ENCODE data around the gene PPA1. TPM values are rescaled to one million over a fixed set of nuclear protein-coding genes. Genes with fewer than 3 reads are reported as not detected.

Gene PPA1
- polyA plus RNA-seq, 1 donor (not counting 4 experiments of a cell fraction or from before 2014, with no cell fraction given) = 324 TPM

DNA sequence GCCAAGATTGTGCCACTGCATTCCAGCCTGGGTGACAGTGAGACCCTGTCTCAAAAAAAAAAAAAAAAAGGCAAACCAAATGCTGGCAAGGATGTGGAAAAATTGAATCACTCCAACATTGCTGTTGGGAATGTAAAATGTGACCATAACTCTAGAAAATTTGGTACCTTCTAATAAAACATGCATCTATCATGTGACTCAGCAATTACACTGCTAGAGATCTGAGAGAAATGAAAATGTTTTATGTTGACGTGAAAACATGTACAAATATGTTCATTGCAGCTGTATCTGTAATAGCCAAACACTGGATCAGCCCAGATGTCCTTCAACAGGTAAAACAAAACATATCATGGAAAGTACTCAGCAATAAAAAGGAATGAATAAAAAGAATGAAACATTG, 32.1 kb downstream of the PPA1 start:
- Histone ChIP-seq H3K4me2 (ENCODE audit: control insufficient read depth, extremely low read depth, insufficient read depth, low read depth, low read length) (no peak overlapping the region), H3K27me3 (ENCODE audit: control insufficient read depth, extremely low read depth, insufficient read depth, low read length) (no peaks in the 10 kb centered on the region), H3K27ac (ENCODE audit: control insufficient read depth, insufficient read depth, low read length) (no peak overlapping the region), H3K79me2 (ENCODE audit: control insufficient read depth, insufficient read depth, low read length) (no peaks in the 10 kb centered on the region), H3K4me3 (ENCODE audit: control insufficient read depth in 2 of 3, extremely low read depth in 1 of 3, insufficient read depth in 2 of 3, low read depth in 1 of 3, low read length in 3 of 3) (no peak overlapping the region), H3K4me1 (ENCODE audit: control insufficient read depth, extremely low read depth, insufficient read depth, low read length) (no peaks in the 10 kb centered on the region), H2AFZ (ENCODE audit: control insufficient read depth, low read length) (no peak overlapping the region), H3K9ac (ENCODE audit: control insufficient read depth, extremely low read depth, insufficient read depth, low read length) (no peak overlapping the region), H3K9me3 (ENCODE audit: control insufficient read depth, low read depth, low read length) (no peaks in the 10 kb centered on the region), H3K36me3 (ENCODE audit: control insufficient read depth in 2 of 2, extremely low read depth in 1 of 2, insufficient read depth in 2 of 2, low read length in 2 of 2) (peaks cover 20 to 30% of the 10 kb centered on the region in 2 experiments), H4K20me1 (ENCODE audit: control insufficient read depth, extremely low read depth, insufficient read depth, low read length) (no peaks in the 10 kb centered on the region), H3K9me1 (ENCODE audit: control insufficient read depth, extremely low read depth, insufficient read depth, low read length) (no peaks in the 10 kb centered on the region)
- FAIRE-seq = no peak
- DNase-seq (ENCODE audit: low read depth, low spot score) = no peak
- TF ChIP-seq, protein P1, sequence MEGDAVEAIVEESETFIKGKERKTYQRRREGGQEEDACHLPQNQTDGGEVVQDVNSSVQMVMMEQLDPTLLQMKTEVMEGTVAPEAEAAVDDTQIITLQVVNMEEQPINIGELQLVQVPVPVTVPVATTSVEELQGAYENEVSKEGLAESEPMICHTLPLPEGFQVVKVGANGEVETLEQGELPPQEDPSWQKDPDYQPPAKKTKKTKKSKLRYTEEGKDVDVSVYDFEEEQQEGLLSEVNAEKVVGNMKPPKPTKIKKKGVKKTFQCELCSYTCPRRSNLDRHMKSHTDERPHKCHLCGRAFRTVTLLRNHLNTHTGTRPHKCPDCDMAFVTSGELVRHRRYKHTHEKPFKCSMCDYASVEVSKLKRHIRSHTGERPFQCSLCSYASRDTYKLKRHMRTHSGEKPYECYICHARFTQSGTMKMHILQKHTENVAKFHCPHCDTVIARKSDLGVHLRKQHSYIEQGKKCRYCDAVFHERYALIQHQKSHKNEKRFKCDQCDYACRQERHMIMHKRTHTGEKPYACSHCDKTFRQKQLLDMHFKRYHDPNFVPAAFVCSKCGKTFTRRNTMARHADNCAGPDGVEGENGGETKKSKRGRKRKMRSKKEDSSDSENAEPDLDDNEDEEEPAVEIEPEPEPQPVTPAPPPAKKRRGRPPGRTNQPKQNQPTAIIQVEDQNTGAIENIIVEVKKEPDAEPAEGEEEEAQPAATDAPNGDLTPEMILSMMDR (optimal IDR thresholded peaks at IDR 0.05 in 1 of 3, IDR thresholded peaks at IDR 0.05 in 1 of 3, conservative IDR thresholded peaks at IDR 0.05 in 1 of 3; ENCODE audit: extremely low read depth in 1 of 3, insufficient read depth in 2 of 3, low read length in 3 of 3) = no peak
- TF ChIP-seq EZH2 (IDR thresholded peaks at IDR 0.05; ENCODE audit: low read length) = no peak
- dilution Hi-C loops (cut with MboI; ENCODE audit: extremely low pct_ligation_motif_present, low sequenced_read_pairs) = no loop called here

DNA sequence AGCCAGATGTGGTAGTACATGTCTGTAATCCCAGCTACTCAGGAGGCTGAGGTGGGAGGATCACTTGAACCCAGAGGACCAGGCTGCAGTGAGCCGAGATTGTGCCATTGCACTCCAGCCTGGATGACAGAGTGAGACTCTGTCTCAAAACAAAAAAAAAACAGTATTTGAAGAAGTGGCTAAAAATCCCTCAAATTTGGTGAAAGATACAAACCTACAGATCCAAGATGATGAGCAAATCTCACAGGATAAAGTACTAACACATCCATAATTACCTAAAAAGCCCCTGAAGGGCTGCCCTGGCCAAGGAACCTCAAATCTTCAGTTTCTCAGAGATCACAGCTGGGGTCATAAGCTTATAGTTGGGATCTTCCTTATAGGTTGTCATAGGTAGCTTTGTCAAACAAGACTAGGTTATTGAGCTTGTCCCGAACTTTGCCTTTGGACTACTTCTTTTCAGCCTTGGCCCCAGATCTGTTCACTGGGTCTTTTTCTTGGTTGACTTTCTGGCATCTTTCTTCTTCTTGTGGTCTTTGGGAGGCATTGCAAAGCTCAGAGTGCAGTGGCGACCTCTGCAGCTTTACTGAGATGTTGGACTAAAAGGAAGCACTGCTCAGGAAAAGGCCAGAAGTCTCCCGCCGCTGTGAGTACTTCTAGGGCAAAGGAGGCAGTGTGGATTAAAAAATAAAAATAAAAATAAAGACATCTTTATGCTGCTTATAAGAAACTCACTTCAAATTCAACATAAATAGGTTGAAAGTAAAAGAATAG, 34.3 kb downstream of the PPA1 start:
- peaks cover 5% of the 10 kb centered on the region for H3K4me1 ChIP-seq (ENCODE audit: control insufficient read depth, extremely low read depth, insufficient read depth, low read length)
- H3K9ac ChIP-seq (ENCODE audit: control insufficient read depth, extremely low read depth, insufficient read depth, low read length) = no peak overlapping the region
- dilution Hi-C loops (cut with MboI; ENCODE audit: extremely low pct_ligation_motif_present, low sequenced_read_pairs) = no loop called here
- no peak for FAIRE-seq
- H3K4me2 ChIP-seq (ENCODE audit: control insufficient read depth, extremely low read depth, insufficient read depth, low read depth, low read length) = no peak overlapping the region
- no peak overlapping the region for H3K27ac ChIP-seq (ENCODE audit: control insufficient read depth, insufficient read depth, low read length)
- no peaks in the 10 kb centered on the region for H3K79me2 ChIP-seq (ENCODE audit: control insufficient read depth, insufficient read depth, low read length)
- no peak overlapping the region for H3K4me3 ChIP-seq (ENCODE audit: control insufficient read depth in 2 of 3, extremely low read depth in 1 of 3, insufficient read depth in 2 of 3, low read depth in 1 of 3, low read length in 3 of 3)
- H3K9me3 ChIP-seq (ENCODE audit: control insufficient read depth, low read depth, low read length) = no peaks in the 10 kb centered on the region
- no peaks in the 10 kb centered on the region for H4K20me1 ChIP-seq (ENCODE audit: control insufficient read depth, extremely low read depth, insufficient read depth, low read length)
- H3K36me3 ChIP-seq (ENCODE audit: control insufficient read depth in 2 of 2, extremely low read depth in 1 of 2, insufficient read depth in 2 of 2, low read length in 2 of 2) = peaks cover 16 to 25% of the 10 kb centered on the region in 2 experiments
- no peak overlapping the region for H2AFZ ChIP-seq (ENCODE audit: control insufficient read depth, low read length)
- H3K27me3 ChIP-seq (ENCODE audit: control insufficient read depth, extremely low read depth, insufficient read depth, low read length) = no peaks in the 10 kb centered on the region
- TF ChIP-seq EZH2 (IDR thresholded peaks at IDR 0.05; ENCODE audit: low read length) = no peak
- TF ChIP-seq, protein P1 (optimal IDR thresholded peaks at IDR 0.05 in 1 of 3, IDR thresholded peaks at IDR 0.05 in 1 of 3, conservative IDR thresholded peaks at IDR 0.05 in 1 of 3; ENCODE audit: extremely low read depth in 1 of 3, insufficient read depth in 2 of 3, low read length in 3 of 3) = no peak
- H3K9me1 ChIP-seq (ENCODE audit: control insufficient read depth, extremely low read depth, insufficient read depth, low read length) = no peaks in the 10 kb centered on the region
- DNase-seq (ENCODE audit: low read depth, low spot score) = no peak

Data from keratinocyte (primary cell).